Heart left ventricle (tissue), 13 donors: Measurements from ENCODE around the gene SYNM.

Experiments used
- POLR2A ChIP-seq, 2 donors: fragments of 450-650 bp; IDR thresholded peaks; one replicate each; pipeline ENCODE4 v1.6.1; 2017; ENCODE audit warnings: antibody characterized with exemption in 2 of 2, mild to moderate bottlenecking in 2 of 2, moderate library complexity in 2 of 2
- TF ChIP-seq, protein P1 (sequence below), 12 donors: fragments of 200-600 bp; sonication (generic) in 4 of 12; IDR thresholded peaks; one replicate each; pipeline versions ENCODE4 v1.5.0 to v1.8.0; 2018 to 2022; ENCODE audit warnings: antibody characterized with exemption in 12 of 12, mild to moderate bottlenecking in 5 of 12
- donor health status: ischemic (EF 13 %, LVEDD 7.1; RV severe dilation, severe dysfunction).
- donor health status: DM: no; HTN: yes; CAD: no.
- donor health status: DM: no; HTN: no; CAD: no.
- donor health status: ischemic (EF 25% LVEDD 6.9; RV normal size, moderate dysfunction).
- donor health status: ischemic (EF 25% LVEDD 5.7; RV mildly dilated, moderate dysfunction).
- donor health status: ischemic (EF 35%, LVEDD 5.7; RV mildly dilated, moderate dysfunction).
- donor health status: nonischemic (EF 11% LVEDD 7.7; RV severe dilation, severe dysfunction).
- donor health status: DM: yes; HTN: yes; CAD: no.
- donor health status: PGD.
- donor health status: ischemic (EF 29% LVEDD 5.4; RV normal size, mild dysfunction).
- donor health status: nonischemic (EF 23%, LVEDD 6.1; RV moderate dilation, normal function).

DNA sequence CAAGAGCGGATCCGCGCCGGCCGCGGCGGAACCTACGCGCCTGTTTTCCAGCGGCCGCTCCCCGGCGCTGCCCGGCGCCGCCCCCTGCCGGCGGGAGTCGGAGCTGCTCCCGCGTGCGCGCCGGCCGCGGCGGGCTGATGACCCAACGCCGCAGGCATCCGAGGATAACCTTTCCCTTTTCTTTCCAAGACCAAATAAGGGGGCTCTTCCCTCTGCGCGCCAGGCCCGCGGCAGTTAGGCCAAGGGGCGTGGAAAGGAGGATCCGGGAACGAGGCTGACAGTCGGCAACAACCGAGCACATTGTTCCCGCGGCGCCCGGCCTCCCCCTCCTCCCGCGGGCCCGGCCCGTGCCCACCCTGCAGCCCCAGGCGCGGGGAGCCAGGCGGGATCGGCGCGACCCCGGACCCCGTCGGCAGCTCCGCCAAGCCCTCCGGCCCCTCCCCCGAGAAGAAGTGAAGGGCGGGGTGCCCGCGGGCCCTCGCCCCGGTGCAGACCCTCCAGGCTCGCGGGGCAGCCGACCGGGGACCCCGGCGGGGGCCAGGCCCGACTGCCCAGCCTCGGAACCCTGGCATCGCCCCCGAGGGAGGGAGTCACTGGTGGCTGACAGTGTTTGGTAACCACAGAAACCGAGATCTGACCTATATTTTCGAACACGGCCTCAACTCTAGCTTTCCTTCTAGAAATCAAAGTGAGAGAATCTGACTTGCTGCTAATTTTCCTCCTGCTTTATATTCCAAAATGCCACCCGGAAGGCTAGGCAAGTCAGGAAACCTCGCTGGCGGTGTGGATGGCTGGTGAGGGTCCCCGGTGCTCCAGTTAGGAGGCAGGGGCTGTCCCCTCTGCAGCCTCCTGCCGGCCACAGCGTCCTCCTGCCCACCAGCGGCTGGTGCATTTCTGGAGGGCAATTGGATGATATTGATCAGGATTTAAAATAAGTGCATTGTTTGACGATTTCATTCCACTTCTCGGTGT, 45.6 kb upstream of the SYNM start:
- peak in 1 of 2 donors; percentile 35 for TF ChIP-seq POLR2A (IDR thresholded peaks at IDR 0.05)
- TF ChIP-seq, protein P1, sequence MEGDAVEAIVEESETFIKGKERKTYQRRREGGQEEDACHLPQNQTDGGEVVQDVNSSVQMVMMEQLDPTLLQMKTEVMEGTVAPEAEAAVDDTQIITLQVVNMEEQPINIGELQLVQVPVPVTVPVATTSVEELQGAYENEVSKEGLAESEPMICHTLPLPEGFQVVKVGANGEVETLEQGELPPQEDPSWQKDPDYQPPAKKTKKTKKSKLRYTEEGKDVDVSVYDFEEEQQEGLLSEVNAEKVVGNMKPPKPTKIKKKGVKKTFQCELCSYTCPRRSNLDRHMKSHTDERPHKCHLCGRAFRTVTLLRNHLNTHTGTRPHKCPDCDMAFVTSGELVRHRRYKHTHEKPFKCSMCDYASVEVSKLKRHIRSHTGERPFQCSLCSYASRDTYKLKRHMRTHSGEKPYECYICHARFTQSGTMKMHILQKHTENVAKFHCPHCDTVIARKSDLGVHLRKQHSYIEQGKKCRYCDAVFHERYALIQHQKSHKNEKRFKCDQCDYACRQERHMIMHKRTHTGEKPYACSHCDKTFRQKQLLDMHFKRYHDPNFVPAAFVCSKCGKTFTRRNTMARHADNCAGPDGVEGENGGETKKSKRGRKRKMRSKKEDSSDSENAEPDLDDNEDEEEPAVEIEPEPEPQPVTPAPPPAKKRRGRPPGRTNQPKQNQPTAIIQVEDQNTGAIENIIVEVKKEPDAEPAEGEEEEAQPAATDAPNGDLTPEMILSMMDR (IDR thresholded peaks at IDR 0.05) = peak; percentile 50 to 89 (median 78)
